ENCODE results near the gene SLC5A3. TPM values are rescaled to one million over a fixed set of nuclear protein-coding genes. Genes with fewer than 3 reads are reported as not detected.
A peak's percentile ranks its signal among the peaks of the same experiment; 100 is the strongest.

The SLC5A3 gene
- total and polyA plus RNA-seq, 2 donors (not counting 1 experiment from before 2014, with no cell fraction given): 1.2 to 16.7 TPM

DNA sequence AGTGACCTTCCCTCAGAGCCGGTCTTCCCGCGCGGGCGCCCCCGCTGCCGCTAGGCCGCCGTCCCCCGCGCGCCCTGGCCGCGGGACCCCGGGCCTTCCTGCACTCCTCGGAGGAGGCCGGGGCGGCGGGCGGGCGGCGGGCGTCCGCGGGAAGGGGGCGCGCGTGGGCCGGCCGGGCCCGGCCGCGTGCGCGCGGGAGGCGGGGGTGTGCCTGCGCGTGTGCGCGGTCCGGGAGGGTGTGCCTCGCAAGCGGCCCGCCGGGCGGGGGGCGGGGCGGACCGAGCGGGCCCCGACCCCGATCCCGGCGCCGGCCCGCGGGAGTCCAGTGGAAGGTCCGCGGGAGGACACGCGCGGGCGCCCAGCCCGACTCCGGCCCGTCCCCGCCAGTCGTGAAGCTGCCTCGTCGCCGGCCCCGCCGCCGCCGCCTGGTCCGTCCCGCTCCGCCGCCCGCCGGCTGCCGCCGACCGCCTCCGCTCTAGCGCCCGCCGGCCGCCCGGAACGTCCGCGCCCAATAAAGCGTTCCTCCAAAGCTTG, 438 bp downstream of the SLC5A3 start:
- Histone ChIP-seq H2AFZ (ENCODE audit: insufficient read depth, low read depth, low read length, poor library complexity, severe bottlenecking) (peak overlapping the region; percentile 84), H3K9me3 (ENCODE audit: control extremely low read depth in 1 of 3, control insufficient read depth in 2 of 3, insufficient read depth in 1 of 3, low read length in 2 of 3) (no peaks in the 10 kb centered on the region), H3K9ac (ENCODE audit: low read length) (peak overlapping the region; percentile 73), H4K20me1 (ENCODE audit: control insufficient read depth, insufficient read depth, low read length, poor library complexity, severe bottlenecking) (peaks cover 29% of the 10 kb centered on the region), H3K79me2 (ENCODE audit: control insufficient read depth, insufficient read depth, low read length) (peaks cover 43% of the 10 kb centered on the region), H3K27ac (ENCODE audit: low read length in 2 of 2) (peak overlapping the region; percentile 51 to 69), H3K4me2 (replicated peaks; ENCODE audit: low read depth, low read length, poor library complexity, severe bottlenecking) (peak overlapping the region; percentile 86), H3K36me3 (replicated peaks in 1 of 2; ENCODE audit: control extremely low read depth in 1 of 2, control insufficient read depth in 1 of 2, extremely low read depth in 1 of 2, insufficient read depth in 2 of 2, low read length in 1 of 2) (peaks cover 0 to 2% of the 10 kb centered on the region in 2 experiments), H3K27me3 (replicated peaks in 1 of 4; ENCODE audit: control extremely low read depth in 1 of 4, control insufficient read depth in 3 of 4, insufficient read depth in 4 of 4, low read length in 3 of 4) (no peaks in the 10 kb centered on the region), H3K4me3 (ENCODE audit: control extremely low read depth in 1 of 5, extremely low read depth in 1 of 5, insufficient read depth in 1 of 5, low read depth in 2 of 5, low read length in 4 of 5) (peak overlapping the region; percentile 60 to 92 (median 79)), H3K4me1 (ENCODE audit: control insufficient read depth in 2 of 2, insufficient read depth in 2 of 2, low read length in 2 of 2) (peaks cover 13 to 23% of the 10 kb centered on the region in 2 donors)
- H3K4me3 Mint-ChIP-seq: peak overlapping the region; percentile 92
- no peaks in the 10 kb centered on the region for H3K27me3 Mint-ChIP-seq
- ChIA-PET POLR2A (interaction anchor here (0.6 to 2.3 kb wide), 6 partner anchors 52 to 702 kb away, joined by 3 to 15 read pairs (median 4); no protein-coding TSS in a partner anchor), CTCF (interaction anchor here (0.8 to 2.6 kb wide), 7 partner anchors 54 to 274 kb away, joined by 3 to 31 read pairs (median 5); no protein-coding TSS in a partner anchor)
- WGBS (ENCODE audit: insufficient coverage): under 1% methylated on average over 95 of the region's 95 CpGs
- H3K4me1 Mint-ChIP-seq: peaks cover 50% of the 10 kb centered on the region
- TF ChIP-seq, protein P1, sequence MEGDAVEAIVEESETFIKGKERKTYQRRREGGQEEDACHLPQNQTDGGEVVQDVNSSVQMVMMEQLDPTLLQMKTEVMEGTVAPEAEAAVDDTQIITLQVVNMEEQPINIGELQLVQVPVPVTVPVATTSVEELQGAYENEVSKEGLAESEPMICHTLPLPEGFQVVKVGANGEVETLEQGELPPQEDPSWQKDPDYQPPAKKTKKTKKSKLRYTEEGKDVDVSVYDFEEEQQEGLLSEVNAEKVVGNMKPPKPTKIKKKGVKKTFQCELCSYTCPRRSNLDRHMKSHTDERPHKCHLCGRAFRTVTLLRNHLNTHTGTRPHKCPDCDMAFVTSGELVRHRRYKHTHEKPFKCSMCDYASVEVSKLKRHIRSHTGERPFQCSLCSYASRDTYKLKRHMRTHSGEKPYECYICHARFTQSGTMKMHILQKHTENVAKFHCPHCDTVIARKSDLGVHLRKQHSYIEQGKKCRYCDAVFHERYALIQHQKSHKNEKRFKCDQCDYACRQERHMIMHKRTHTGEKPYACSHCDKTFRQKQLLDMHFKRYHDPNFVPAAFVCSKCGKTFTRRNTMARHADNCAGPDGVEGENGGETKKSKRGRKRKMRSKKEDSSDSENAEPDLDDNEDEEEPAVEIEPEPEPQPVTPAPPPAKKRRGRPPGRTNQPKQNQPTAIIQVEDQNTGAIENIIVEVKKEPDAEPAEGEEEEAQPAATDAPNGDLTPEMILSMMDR (IDR thresholded peaks at IDR 0.05): no peak
- TF ChIP-seq EZH2 (IDR thresholded peaks at IDR 0.05; ENCODE audit: borderline replicate concordance, insufficient read depth, low read depth, low read length, poor library complexity, severe bottlenecking): no peak
- peak; percentile 61 for ATAC-seq (ENCODE audit: low read depth)
- intact Hi-C loops (cut with micrococcal nuclease): loop anchor here (1.0 to 10.0 kb wide), 8 partner anchors 54 to 1991 kb away; partner anchors contain the start of genes ATP5PO, ITSN1, RCAN1 and SETD4
- no peak for DNase-seq
- no peaks in the 10 kb centered on the region for H3K9me3 Mint-ChIP-seq (ENCODE audit: insufficient read depth)
- peak overlapping the region; percentile 88 for H3K27ac Mint-ChIP-seq

Measured in B cell (primary cell).